Measurements from ENCODE around the gene NOVA2. TPM values are rescaled to one million over a fixed set of nuclear protein-coding genes. Genes with fewer than 3 reads are reported as not detected.
A peak's percentile ranks its signal among the peaks of the same experiment; 100 is the strongest.

NOVA2 gene
- total RNA-seq, 2 experiments from 2014 or later, result not detected

DNA sequence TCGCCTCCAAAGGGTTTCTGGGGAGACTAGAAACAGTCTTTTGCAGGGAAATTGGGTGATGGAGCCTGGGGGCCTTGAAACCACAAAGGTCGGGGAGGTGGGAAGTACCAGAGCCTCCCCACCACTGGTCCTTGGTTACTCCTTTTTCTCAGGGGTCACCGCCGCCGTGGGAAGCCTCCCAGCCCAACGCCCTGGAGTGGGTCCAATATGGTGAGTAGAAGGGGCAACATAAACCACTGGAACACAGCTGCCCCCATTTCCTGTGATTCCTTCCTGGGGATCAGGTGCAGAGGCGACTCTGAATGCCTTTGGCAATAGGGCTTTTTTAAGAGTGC is 43.4 kb upstream of the NOVA2 start:
- peaks cover 7 to 8% of the 10 kb centered on the region in 2 experiments for H3K27me3 ChIP-seq (ENCODE audit: control insufficient read depth in 1 of 2, insufficient read depth in 2 of 2, low read length in 2 of 2)
- intact Hi-C loops (cut with DNase I, micrococcal nuclease), result loop anchor here (2.0 to 10.0 kb wide), 5 partner anchors 20 to 245 kb away; partner anchors contain the start of gene RSPH6A (in 1 of the 2)
- Mint-ChIP-seq H3K36me3 (ENCODE audit: low read depth) (peaks cover 4% of the 10 kb centered on the region), H3K9me3 (no peaks in the 10 kb centered on the region), H3K4me3 (peak overlapping the region; percentile 51), H3K4me1 (ENCODE audit: low read depth) (peaks cover 21% of the 10 kb centered on the region), H3K27me3 (peaks cover 7% of the 10 kb centered on the region), H3K27ac (no peak overlapping the region)
- peaks cover 23% of the 10 kb centered on the region for H3K4me1 ChIP-seq (ENCODE audit: insufficient read depth, low read length)
- no peaks in the 10 kb centered on the region for H3K36me3 ChIP-seq (ENCODE audit: insufficient read depth, low read length)
- TF ChIP-seq, protein P1, sequence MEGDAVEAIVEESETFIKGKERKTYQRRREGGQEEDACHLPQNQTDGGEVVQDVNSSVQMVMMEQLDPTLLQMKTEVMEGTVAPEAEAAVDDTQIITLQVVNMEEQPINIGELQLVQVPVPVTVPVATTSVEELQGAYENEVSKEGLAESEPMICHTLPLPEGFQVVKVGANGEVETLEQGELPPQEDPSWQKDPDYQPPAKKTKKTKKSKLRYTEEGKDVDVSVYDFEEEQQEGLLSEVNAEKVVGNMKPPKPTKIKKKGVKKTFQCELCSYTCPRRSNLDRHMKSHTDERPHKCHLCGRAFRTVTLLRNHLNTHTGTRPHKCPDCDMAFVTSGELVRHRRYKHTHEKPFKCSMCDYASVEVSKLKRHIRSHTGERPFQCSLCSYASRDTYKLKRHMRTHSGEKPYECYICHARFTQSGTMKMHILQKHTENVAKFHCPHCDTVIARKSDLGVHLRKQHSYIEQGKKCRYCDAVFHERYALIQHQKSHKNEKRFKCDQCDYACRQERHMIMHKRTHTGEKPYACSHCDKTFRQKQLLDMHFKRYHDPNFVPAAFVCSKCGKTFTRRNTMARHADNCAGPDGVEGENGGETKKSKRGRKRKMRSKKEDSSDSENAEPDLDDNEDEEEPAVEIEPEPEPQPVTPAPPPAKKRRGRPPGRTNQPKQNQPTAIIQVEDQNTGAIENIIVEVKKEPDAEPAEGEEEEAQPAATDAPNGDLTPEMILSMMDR (IDR thresholded peaks at IDR 0.05), result peak; percentile 64
- no peak for ATAC-seq (ENCODE audit: poor library complexity)
- no peak overlapping the region for H3K4me3 ChIP-seq (ENCODE audit: low read length)
- ChIA-PET POLR2A (interaction anchor here (1.2 to 1.6 kb wide), 2 partner anchors 22 to 154 kb away, joined by 3 to 6 read pairs; partner anchors contain the start of gene CCDC61), CTCF (interaction anchor here (0.6 to 1.9 kb wide), 7 partner anchors 12 to 640 kb away, joined by 3 to 14 read pairs (median 4); partner anchors contain the start of genes CCDC61 and FOXA3)
- no peak overlapping the region for H3K27ac ChIP-seq (ENCODE audit: low read depth in 1 of 2, low read length in 2 of 2)
- DNase-seq, result no peak
- H3K9me3 ChIP-seq (ENCODE audit: control insufficient read depth in 1 of 2, insufficient read depth in 1 of 2, low read length in 2 of 2), result no peaks in the 10 kb centered on the region

DNA sequence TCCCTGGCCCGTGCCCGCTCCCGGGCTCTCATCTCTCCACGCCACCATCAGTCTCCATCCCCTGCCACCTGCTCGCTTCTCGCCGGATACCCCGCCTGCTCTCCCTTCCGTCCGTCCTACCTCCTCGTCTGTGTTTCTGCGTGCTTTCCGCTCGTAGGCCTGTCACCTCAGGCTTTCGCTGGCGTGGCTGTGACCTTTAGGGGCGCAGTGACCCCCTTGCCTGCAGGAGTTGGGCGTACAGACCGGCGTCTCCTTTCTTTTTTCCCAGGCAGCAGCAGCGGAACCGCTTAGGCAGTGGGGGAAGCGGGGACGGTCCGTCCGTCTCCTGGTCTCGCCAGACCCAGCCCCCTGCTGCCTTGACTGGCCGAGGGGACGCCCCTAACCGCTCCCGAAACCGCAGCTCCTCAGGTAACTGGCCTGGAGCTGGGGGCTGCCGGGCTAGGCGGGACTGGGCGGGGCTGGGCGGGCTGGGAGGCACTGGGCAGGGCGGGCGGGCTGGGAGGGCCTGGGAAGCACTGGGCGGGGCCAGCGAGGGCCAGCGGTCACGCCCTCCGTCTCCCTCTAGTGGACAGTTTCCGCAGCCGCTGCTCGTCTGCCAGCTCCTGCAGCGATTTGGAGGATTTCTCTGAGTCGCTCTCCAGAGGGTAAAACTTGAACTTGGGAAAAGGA is 42.9 kb upstream of the NOVA2 start:
- ChIA-PET CTCF (interaction anchor here (0.5 to 1.9 kb wide), 8 partner anchors 12 to 641 kb away, joined by 3 to 14 read pairs (median 4); partner anchors contain the start of genes CCDC61 and FOXA3), POLR2A (interaction anchor here (1.2 to 1.6 kb wide), 2 partner anchors 21 to 153 kb away, joined by 3 to 6 read pairs; partner anchors contain the start of gene CCDC61)
- Histone ChIP-seq H3K27ac (ENCODE audit: low read depth in 1 of 2, low read length in 2 of 2) (no peak overlapping the region), H3K27me3 (ENCODE audit: control insufficient read depth in 1 of 2, insufficient read depth in 2 of 2, low read length in 2 of 2) (peaks cover 7 to 8% of the 10 kb centered on the region in 2 experiments), H3K36me3 (ENCODE audit: insufficient read depth, low read length) (peaks cover 3% of the 10 kb centered on the region), H3K9me3 (ENCODE audit: control insufficient read depth in 1 of 2, insufficient read depth in 1 of 2, low read length in 2 of 2) (no peaks in the 10 kb centered on the region), H3K4me3 (ENCODE audit: low read length) (peak overlapping the region; percentile 85), H3K4me1 (ENCODE audit: insufficient read depth, low read length) (peaks cover 23% of the 10 kb centered on the region)
- Mint-ChIP-seq H3K36me3 (ENCODE audit: low read depth) (peaks cover 5% of the 10 kb centered on the region), H3K27ac (peak overlapping the region; percentile 56), H3K4me3 (peak overlapping the region; percentile 95), H3K9me3 (no peaks in the 10 kb centered on the region), H3K4me1 (ENCODE audit: low read depth) (peaks cover 21% of the 10 kb centered on the region), H3K27me3 (peaks cover 7% of the 10 kb centered on the region)
- DNase-seq (peak; percentile 67 to 93 (median 76)), ATAC-seq (ENCODE audit: poor library complexity) (peak; percentile 74)
- intact Hi-C loops (cut with DNase I, micrococcal nuclease), result loop anchor here (1.0 to 10.0 kb wide), 6 partner anchors 20 to 244 kb away; partner anchors contain the start of genes IRF2BP1 (in 1 of the 2) and RSPH6A (in 1 of the 2)
- TF ChIP-seq, protein P1 (IDR thresholded peaks at IDR 0.05), result peak; percentile 94

DNA sequence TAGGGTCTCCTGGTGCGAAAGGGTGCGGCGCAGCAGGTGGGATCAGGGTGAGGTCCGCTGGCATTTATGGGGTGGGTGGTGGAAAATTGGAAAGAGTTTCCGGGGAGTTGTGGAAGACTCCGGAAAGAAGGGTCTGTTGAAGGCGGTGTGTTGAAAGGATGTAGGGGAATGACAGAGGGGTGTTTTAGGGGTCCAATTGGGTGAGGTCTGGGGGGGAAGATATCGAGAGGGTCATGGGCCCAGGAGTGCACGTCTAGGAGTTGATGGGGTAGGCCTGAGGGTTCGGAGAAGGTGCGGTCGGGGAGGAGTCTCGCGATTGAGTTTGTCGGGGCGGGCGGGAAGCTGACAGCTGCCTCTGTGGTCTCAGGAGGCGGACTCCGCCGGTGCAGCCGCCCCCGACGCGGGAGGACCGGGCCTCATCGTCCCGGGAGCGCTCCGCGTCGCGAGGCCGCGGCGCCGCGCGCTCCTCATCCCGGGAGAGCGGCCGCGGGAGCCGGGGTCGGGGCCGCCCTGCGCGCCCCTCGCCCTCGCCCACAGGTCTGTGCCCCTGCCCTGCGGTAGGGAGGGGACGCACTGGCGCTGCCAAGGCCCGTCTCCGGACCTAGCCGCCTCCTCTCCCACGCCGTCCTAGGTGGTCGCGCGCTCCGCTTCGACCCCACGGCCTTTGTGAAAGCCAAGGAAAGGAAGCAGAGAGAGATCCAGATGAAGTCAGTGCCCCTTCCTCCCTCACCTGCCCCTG is 42.2 kb upstream of the NOVA2 start:
- Histone ChIP-seq H3K4me3 (ENCODE audit: low read length) (peak overlapping the region; percentile 85), H3K27me3 (ENCODE audit: control insufficient read depth in 1 of 2, insufficient read depth in 2 of 2, low read length in 2 of 2) (peaks cover 7 to 8% of the 10 kb centered on the region in 2 experiments), H3K4me1 (ENCODE audit: insufficient read depth, low read length) (peaks cover 23% of the 10 kb centered on the region), H3K27ac (ENCODE audit: low read depth in 1 of 2, low read length in 2 of 2) (no peak overlapping the region), H3K36me3 (ENCODE audit: insufficient read depth, low read length) (peaks cover 3% of the 10 kb centered on the region), H3K9me3 (ENCODE audit: control insufficient read depth in 1 of 2, insufficient read depth in 1 of 2, low read length in 2 of 2) (no peaks in the 10 kb centered on the region)
- H3K4me3 Mint-ChIP-seq, result peak overlapping the region; percentile 95
- ChIA-PET CTCF (interaction anchor here (0.5 to 1.6 kb wide), 3 partner anchors 14 to 261 kb away, joined by 3 to 4 read pairs (median 4); no protein-coding TSS in a partner anchor), POLR2A (interaction anchor here (1.2 to 1.6 kb wide), 2 partner anchors 21 to 152 kb away, joined by 3 to 6 read pairs; partner anchors contain the start of gene CCDC61)
- intact Hi-C loops (cut with DNase I, micrococcal nuclease), result loop anchor here (1.0 to 10.0 kb wide), 6 partner anchors 19 to 244 kb away; partner anchors contain the start of genes IRF2BP1 (in 1 of the 2) and RSPH6A (in 1 of the 2)
- H3K4me1 Mint-ChIP-seq (ENCODE audit: low read depth), result peaks cover 21% of the 10 kb centered on the region
- TF ChIP-seq, protein P1 (IDR thresholded peaks at IDR 0.05), result no peak
- peak; percentile 47 for ATAC-seq (ENCODE audit: poor library complexity)
- peaks cover 7% of the 10 kb centered on the region for H3K27me3 Mint-ChIP-seq
- H3K36me3 Mint-ChIP-seq (ENCODE audit: low read depth), result peaks cover 8% of the 10 kb centered on the region
- no peaks in the 10 kb centered on the region for H3K9me3 Mint-ChIP-seq
- DNase-seq, result peak in 11 of 14 experiments; percentile 15 to 75 (median 40)
- peak overlapping the region; percentile 56 for H3K27ac Mint-ChIP-seq

Data from CD4-positive, alpha-beta T cell (primary cell).